Cardiac fibroblast (primary cell): Measurements from ENCODE around the gene RPH3AL.

Source experiments
- DNase-seq, 2 donors: peaks; one replicate each; pipeline versions ENCODE4 v3.0.0 to v3.0.0-alpha.2; 2010; ENCODE audit warnings: low read depth in 2 of 2
- H3K4me3 ChIP-seq, 2 donors: replicated peaks in 1 of 2; 1 replicate in 1 of 2; 2 replicates in 1 of 2; pipeline ENCODE4 v1.5.1; 2011; ENCODE audit warnings: low read depth in 2 of 2, low read length in 2 of 2, mild to moderate bottlenecking in 2 of 2, moderate library complexity in 1 of 2
- CTCF ChIP-seq: IDR thresholded peaks from one replicate; pipeline ENCODE4 v1.5.1; 2011; ENCODE audit warnings: low read depth, mild to moderate bottlenecking, low read length, inconsistent platforms

Gene RPH3AL

GRCh38 chr17:249236-249993 is 103.2 kb downstream of the RPH3AL start:
- H3K4me3 ChIP-seq: no peak overlapping the region
- no peak for DNase-seq
- no peak for TF ChIP-seq CTCF

DNA sequence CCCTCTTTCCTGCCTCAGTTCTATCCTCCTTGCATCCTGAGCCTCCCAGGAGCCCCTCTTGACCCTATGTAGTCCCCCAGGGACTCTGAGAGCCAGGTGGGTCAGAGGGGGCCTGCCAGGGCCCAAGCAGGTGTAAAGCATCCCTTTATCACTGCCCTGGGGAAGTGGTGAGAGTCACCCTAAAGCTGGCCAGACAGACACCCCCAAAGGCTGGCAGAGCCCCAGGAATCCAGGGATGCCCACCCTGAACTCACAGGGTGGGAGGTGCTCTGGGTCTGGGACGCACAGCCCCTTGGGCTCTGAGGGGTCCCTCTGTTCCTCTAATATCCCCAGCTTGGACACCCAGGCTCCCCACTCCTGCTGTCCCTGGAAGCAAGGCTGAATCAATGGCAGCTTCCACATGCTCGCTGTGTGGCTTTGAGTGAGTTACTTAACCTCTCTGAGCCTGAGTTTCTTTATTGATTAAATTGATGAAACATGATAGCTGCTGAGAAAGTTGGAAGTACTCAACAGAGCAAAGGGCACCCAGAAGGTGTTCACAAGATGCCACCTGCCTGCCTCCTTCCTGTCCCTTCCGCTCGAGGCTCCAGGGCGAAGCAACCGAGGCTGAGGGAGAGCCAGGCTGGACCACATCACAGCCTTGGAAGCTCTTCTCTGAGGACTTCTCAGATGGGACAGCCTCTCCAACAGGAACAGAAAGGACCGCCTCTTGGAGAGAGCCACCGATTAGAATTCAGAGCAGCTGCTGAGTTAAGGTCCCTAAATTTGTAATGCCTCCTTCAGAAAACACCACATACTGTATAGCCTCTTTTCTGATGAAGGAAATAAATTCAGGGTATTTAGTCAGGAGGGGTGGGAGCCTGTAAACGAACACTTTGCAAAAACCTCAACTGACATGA is 104.0 kb downstream of the RPH3AL start:
- no peak for DNase-seq
- TF ChIP-seq CTCF: no peak
- H3K4me3 ChIP-seq: no peak overlapping the region

GRCh38 chr17:247767-248166 is 104.8 kb downstream of the RPH3AL start:
- no peak for TF ChIP-seq CTCF
- H3K4me3 ChIP-seq: no peak overlapping the region
- no peak for DNase-seq

DNA sequence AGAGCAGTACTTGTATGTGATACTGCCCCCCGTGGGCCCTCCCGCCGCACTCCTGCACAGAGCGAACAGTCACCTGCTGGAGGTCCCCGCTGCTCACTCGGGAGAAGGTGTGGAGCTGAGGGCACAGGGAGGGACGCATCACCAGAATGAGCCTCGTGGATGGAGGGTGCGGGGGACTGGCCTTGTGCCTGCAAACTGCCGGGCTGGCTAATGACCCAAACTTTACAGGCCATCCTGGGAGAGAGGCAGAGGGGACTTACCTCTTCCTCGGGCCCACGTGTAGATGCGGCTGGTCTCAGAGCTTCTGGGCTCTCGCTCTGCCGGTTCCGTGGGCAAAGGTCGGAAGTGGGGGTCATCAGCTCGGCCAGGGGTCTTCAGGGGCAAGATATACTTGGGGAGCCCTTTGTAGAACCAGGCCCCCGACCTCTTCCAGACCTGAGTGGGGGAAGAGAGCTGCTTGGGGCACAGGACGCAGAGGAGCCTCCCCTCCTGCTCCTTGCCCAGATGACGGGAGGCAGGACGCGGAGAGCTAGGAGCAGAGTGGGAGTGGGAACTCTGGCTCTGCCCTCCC is 105.7 kb downstream of the RPH3AL start:
- H3K4me3 ChIP-seq: no peak overlapping the region
- no peak for DNase-seq
- TF ChIP-seq CTCF: no peak

GRCh38 chr17:246226-246625 is 106.4 kb downstream of the RPH3AL start:
- no peak overlapping the region for H3K4me3 ChIP-seq
- no peak for TF ChIP-seq CTCF
- DNase-seq: no peak

DNA sequence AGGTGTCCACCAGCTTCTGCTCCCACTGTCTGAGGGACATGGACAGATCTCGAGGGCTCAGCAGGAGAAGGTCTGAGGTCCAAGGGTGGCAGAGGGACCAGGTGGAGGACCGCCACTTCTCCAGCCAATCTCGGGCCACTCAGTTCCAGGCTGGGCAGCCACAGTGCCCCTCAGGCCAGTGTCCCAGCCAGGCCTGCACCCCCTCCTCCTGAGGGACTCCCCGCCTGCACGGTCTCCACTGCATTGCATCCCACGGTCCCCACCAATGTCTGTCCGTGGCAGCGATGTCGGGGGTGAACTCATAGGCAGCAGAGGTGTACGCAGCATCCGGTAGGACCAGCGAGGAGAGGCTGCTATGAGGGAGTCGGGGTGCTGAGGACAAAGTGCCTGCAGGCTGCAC is 107.0 kb downstream of the RPH3AL start:
- no peak overlapping the region for H3K4me3 ChIP-seq
- no peak for TF ChIP-seq CTCF
- no peak for DNase-seq
